Central memory CD8-positive, alpha-beta T cell (primary cell): Measurements from ENCODE around the gene CABLES1.
"Not testable (repeated sequence)": the region's sequence is repeated elsewhere in the genome, so short reads cannot be mapped to it uniquely, and the experiment has no call there.

Source experiments
- ATAC-seq: fragments of 150-1000 bp; cut with Tn5 transposase; replicated peaks from 2 replicates; pipeline ENCODE4 v1.10.0; 2022; ENCODE audit warnings: mild to moderate bottlenecking, moderate FRiP score, moderate number of reproducible peaks; ENCODE audit not compliant: poor library complexity, severe bottlenecking; ENCODE audit errors: extremely low read depth
- DNase-seq, 2 donors: peaks; one replicate each; pipeline ENCODE4 v3.0.0; 2021; ENCODE audit warnings: low spot score in 2 of 2
- H3K27ac Mint-ChIP-seq: one replicate; pipeline ENCODE4 v1.8.0; 2022; ENCODE audit warnings: low read depth, mild to moderate bottlenecking, moderate library complexity, mixed read lengths
- H3K27me3 Mint-ChIP-seq: one replicate; pipeline ENCODE4 v1.8.0; 2022; ENCODE audit warnings: mixed read lengths
- H3K36me3 Mint-ChIP-seq: one replicate; pipeline ENCODE4 v1.8.0; 2022; ENCODE audit warnings: mild to moderate bottlenecking, moderate library complexity, mixed read lengths; ENCODE audit not compliant: insufficient read depth
- H3K4me1 Mint-ChIP-seq: one replicate; pipeline ENCODE4 v1.8.0; 2022; ENCODE audit warnings: mixed read lengths
- H3K4me3 Mint-ChIP-seq: one replicate; pipeline ENCODE4 v1.8.0; 2022; ENCODE audit warnings: mild to moderate bottlenecking, moderate library complexity, mixed read lengths
- H3K9me3 Mint-ChIP-seq: one replicate; pipeline ENCODE4 v1.8.0; 2022; ENCODE audit warnings: mixed read lengths

CABLES1 gene

GRCh38 chr18:23154823-23155500, 19.7 kb downstream of the CABLES1 start:
- H3K9me3 Mint-ChIP-seq: no peaks in the 10 kb centered on the region

GRCh38 chr18:23155537-23155936, 20.3 kb downstream of the CABLES1 start:
- Mint-ChIP-seq H3K27me3 (no peaks in the 10 kb centered on the region), H3K9me3 (no peaks in the 10 kb centered on the region), H3K27ac (no peak overlapping the region), H3K36me3 (no peaks in the 10 kb centered on the region), H3K4me1 (no peaks in the 10 kb centered on the region), H3K4me3 (no peak overlapping the region)
- DNase-seq (no peak), ATAC-seq (no peak)

More at GRCh38 chr18:23154823-23155500, 19.7 kb downstream of the CABLES1 start:
- no peaks in the 10 kb centered on the region for H3K27me3 Mint-ChIP-seq
- no peaks in the 10 kb centered on the region for H3K36me3 Mint-ChIP-seq
- H3K27ac Mint-ChIP-seq: no peak overlapping the region
- ATAC-seq (no peak), DNase-seq (no peak)
- no peak overlapping the region for H3K4me3 Mint-ChIP-seq
- no peaks in the 10 kb centered on the region for H3K4me1 Mint-ChIP-seq

GRCh38 chr18:23156134-23156533, 20.8 kb downstream of the CABLES1 start:
- H3K36me3 Mint-ChIP-seq: no peaks in the 10 kb centered on the region
- no peak overlapping the region for H3K4me3 Mint-ChIP-seq
- H3K9me3 Mint-ChIP-seq: no peaks in the 10 kb centered on the region
- H3K4me1 Mint-ChIP-seq: no peaks in the 10 kb centered on the region
- H3K27ac Mint-ChIP-seq: no peak overlapping the region
- DNase-seq (no peak), ATAC-seq (no peak)
- H3K27me3 Mint-ChIP-seq: no peaks in the 10 kb centered on the region

GRCh38 chr18:23158058-23158457, 22.8 kb downstream of the CABLES1 start:
- H3K4me3 Mint-ChIP-seq: no peak overlapping the region
- no peaks in the 10 kb centered on the region for H3K9me3 Mint-ChIP-seq
- ATAC-seq (no peak), DNase-seq (no peak)
- no peak overlapping the region for H3K27ac Mint-ChIP-seq
- no peaks in the 10 kb centered on the region for H3K36me3 Mint-ChIP-seq
- peaks cover 11% of the 10 kb centered on the region for H3K27me3 Mint-ChIP-seq
- no peaks in the 10 kb centered on the region for H3K4me1 Mint-ChIP-seq

GRCh38 chr18:23158884-23159283, 23.6 kb downstream of the CABLES1 start:
- not testable (repeated sequence) for H3K4me1 Mint-ChIP-seq, H3K9me3 Mint-ChIP-seq, H3K36me3 Mint-ChIP-seq, H3K27ac Mint-ChIP-seq, DNase-seq, H3K4me3 Mint-ChIP-seq, ATAC-seq
- H3K27me3 Mint-ChIP-seq: peaks cover 16% of the 10 kb centered on the region

- Mint-ChIP-seq H3K27me3 (peaks cover 16% of the 10 kb centered on the region), H3K27ac (no peak overlapping the region), H3K4me1 (no peaks in the 10 kb centered on the region), H3K4me3 (no peak overlapping the region), H3K9me3 (no peaks in the 10 kb centered on the region), H3K36me3 (no peaks in the 10 kb centered on the region)
- DNase-seq (no peak), ATAC-seq (no peak)
These were observed 24.1 kb downstream of the CABLES1 start for GRCh38 chr18:23159344-23159743.

GRCh38 chr18:23162473-23162872, 27.2 kb downstream of the CABLES1 start:
- H3K4me1 Mint-ChIP-seq: no peaks in the 10 kb centered on the region
- no peaks in the 10 kb centered on the region for H3K36me3 Mint-ChIP-seq
- H3K27ac Mint-ChIP-seq: no peak overlapping the region
- DNase-seq (no peak), ATAC-seq (no peak)
- H3K27me3 Mint-ChIP-seq: peaks cover 23% of the 10 kb centered on the region
- no peak overlapping the region for H3K4me3 Mint-ChIP-seq
- no peaks in the 10 kb centered on the region for H3K9me3 Mint-ChIP-seq

- no peaks in the 10 kb centered on the region for H3K36me3 Mint-ChIP-seq
- ATAC-seq (no peak), DNase-seq (no peak)
- no peaks in the 10 kb centered on the region for H3K9me3 Mint-ChIP-seq
- no peak overlapping the region for H3K4me3 Mint-ChIP-seq
- H3K27me3 Mint-ChIP-seq: peaks cover 32% of the 10 kb centered on the region
- H3K4me1 Mint-ChIP-seq: no peaks in the 10 kb centered on the region
- no peak overlapping the region for H3K27ac Mint-ChIP-seq
These were observed 28.7 kb downstream of the CABLES1 start for GRCh38 chr18:23163786-23164533.

GRCh38 chr18:23165271-23166068, 30.2 kb downstream of the CABLES1 start:
- Mint-ChIP-seq H3K4me3 (no peak overlapping the region), H3K27me3 (peaks cover 43% of the 10 kb centered on the region), H3K36me3 (no peaks in the 10 kb centered on the region), H3K27ac (no peak overlapping the region), H3K4me1 (no peaks in the 10 kb centered on the region), H3K9me3 (no peaks in the 10 kb centered on the region)
- ATAC-seq: no peak
- DNase-seq: no peak

- no peak for DNase-seq
- Mint-ChIP-seq H3K27me3 (peaks cover 45% of the 10 kb centered on the region), H3K9me3 (no peaks in the 10 kb centered on the region), H3K4me1 (no peaks in the 10 kb centered on the region), H3K4me3 (no peak overlapping the region), H3K27ac (no peak overlapping the region), H3K36me3 (no peaks in the 10 kb centered on the region)
- ATAC-seq: no peak
These were observed 31.7 kb downstream of the CABLES1 start for GRCh38 chr18:23166891-23167541.

GRCh38 chr18:23169673-23170044, 34.4 kb downstream of the CABLES1 start:
- H3K36me3 Mint-ChIP-seq: no peaks in the 10 kb centered on the region
- H3K27me3 Mint-ChIP-seq: peaks cover 42% of the 10 kb centered on the region
- no peak overlapping the region for H3K4me3 Mint-ChIP-seq
- H3K4me1 Mint-ChIP-seq: no peaks in the 10 kb centered on the region
- no peaks in the 10 kb centered on the region for H3K9me3 Mint-ChIP-seq
- H3K27ac Mint-ChIP-seq: no peak overlapping the region
- DNase-seq (no peak), ATAC-seq (no peak)

GRCh38 chr18:23170137-23170536, 34.9 kb downstream of the CABLES1 start:
- Mint-ChIP-seq H3K36me3 (no peaks in the 10 kb centered on the region), H3K4me3 (no peak overlapping the region), H3K4me1 (no peaks in the 10 kb centered on the region), H3K27ac (no peak overlapping the region), H3K9me3 (no peaks in the 10 kb centered on the region), H3K27me3 (peaks cover 42% of the 10 kb centered on the region)
- DNase-seq (no peak), ATAC-seq (no peak)
